Measurements from ENCODE around the gene CNKSR1.
A peak's percentile ranks its signal among the peaks of the same experiment; 100 is the strongest.
"Not testable (repeated sequence)": the region's sequence is repeated elsewhere in the genome, so short reads cannot be mapped to it uniquely, and the experiment has no call there.

CNKSR1 gene

GRCh38 chr1:26220199-26220912 is 43.1 kb downstream of the CNKSR1 start:
- H3K9ac ChIP-seq (ENCODE audit: low read length), result no peak overlapping the region

GRCh38 chr1:26221094-26221493 is 43.8 kb downstream of the CNKSR1 start:
- Histone ChIP-seq H3K4me3 (ENCODE audit: low read length) (no peak overlapping the region), H4K8ac (ENCODE audit: low read depth, low read length) (no peak overlapping the region), H3K79me2 (ENCODE audit: control insufficient read depth, insufficient read depth, low read length) (no peaks in the 10 kb centered on the region), H3K56ac (ENCODE audit: low read length) (no peak overlapping the region), H3K4me1 (ENCODE audit: control insufficient read depth, low read depth, low read length) (no peaks in the 10 kb centered on the region), H3K27ac (ENCODE audit: low read depth, low read length) (no peak overlapping the region), H3K9ac (ENCODE audit: low read length) (no peak overlapping the region), H2AK5ac (ENCODE audit: low read length) (no peak overlapping the region), H3K23ac (ENCODE audit: low read length) (no peak overlapping the region), H3K79me1 (ENCODE audit: low read length) (no peaks in the 10 kb centered on the region), H3K36me3 (ENCODE audit: control insufficient read depth, insufficient read depth, low read length) (no peaks in the 10 kb centered on the region), H2BK5ac (ENCODE audit: low read length) (no peak overlapping the region), H3K4ac (ENCODE audit: low read depth, low read length) (no peak overlapping the region), H4K5ac (ENCODE audit: low read length) (no peak overlapping the region), H3K4me2 (ENCODE audit: low read length) (no peak overlapping the region), H3K18ac (ENCODE audit: low read length) (no peak overlapping the region), H2BK120ac (ENCODE audit: low read depth, low read length) (no peak overlapping the region), H3K27me3 (ENCODE audit: insufficient read depth, low read length, poor library complexity) (no peaks in the 10 kb centered on the region), H2BK15ac (replicated peaks; ENCODE audit: low read depth) (no peak overlapping the region)
- DNase-seq, result no peak
- no CpG with 5 or more reads among the region's 2 CpGs for WGBS (ENCODE audit: extremely low coverage, insufficient coverage, low lambda C conversion rate)

More at GRCh38 chr1:26220199-26220912, 43.1 kb downstream of the CNKSR1 start:
- Histone ChIP-seq H3K23ac (ENCODE audit: low read length) (no peak overlapping the region), H2BK5ac (ENCODE audit: low read length) (no peak overlapping the region), H3K36me3 (ENCODE audit: control insufficient read depth, insufficient read depth, low read length) (no peaks in the 10 kb centered on the region), H2BK120ac (ENCODE audit: low read depth, low read length) (no peak overlapping the region), H4K8ac (ENCODE audit: low read depth, low read length) (no peak overlapping the region), H3K79me1 (ENCODE audit: low read length) (no peaks in the 10 kb centered on the region), H3K27me3 (ENCODE audit: insufficient read depth, low read length, poor library complexity) (no peaks in the 10 kb centered on the region), H3K4me2 (ENCODE audit: low read length) (no peak overlapping the region), H3K56ac (ENCODE audit: low read length) (no peak overlapping the region), H3K4me3 (ENCODE audit: low read length) (no peak overlapping the region), H3K4ac (ENCODE audit: low read depth, low read length) (no peak overlapping the region), H3K18ac (ENCODE audit: low read length) (no peak overlapping the region), H3K4me1 (ENCODE audit: control insufficient read depth, low read depth, low read length) (no peaks in the 10 kb centered on the region), H3K27ac (ENCODE audit: low read depth, low read length) (no peak overlapping the region), H3K79me2 (ENCODE audit: control insufficient read depth, insufficient read depth, low read length) (no peaks in the 10 kb centered on the region), H2AK5ac (ENCODE audit: low read length) (no peak overlapping the region), H2BK15ac (replicated peaks; ENCODE audit: low read depth) (no peak overlapping the region), H4K5ac (ENCODE audit: low read length) (no peak overlapping the region)
- DNase-seq, result no peak
- WGBS (ENCODE audit: extremely low coverage, insufficient coverage, low lambda C conversion rate), result no CpG with 5 or more reads among the region's 27 CpGs

GRCh38 chr1:26224606-26225005 is 47.3 kb downstream of the CNKSR1 start:
- no peaks in the 10 kb centered on the region for H3K36me3 ChIP-seq (ENCODE audit: control insufficient read depth, insufficient read depth, low read length)
- no peak overlapping the region for H3K4me2 ChIP-seq (ENCODE audit: low read length)
- no peak overlapping the region for H2BK120ac ChIP-seq (ENCODE audit: low read depth, low read length)
- DNase-seq, result no peak
- no peak overlapping the region for H3K9ac ChIP-seq (ENCODE audit: low read length)
- H4K5ac ChIP-seq (ENCODE audit: low read length), result no peak overlapping the region
- H3K4ac ChIP-seq (ENCODE audit: low read depth, low read length), result no peak overlapping the region
- no peak overlapping the region for H2BK15ac ChIP-seq (replicated peaks; ENCODE audit: low read depth)
- H3K27ac ChIP-seq (ENCODE audit: low read depth, low read length), result no peak overlapping the region
- no peaks in the 10 kb centered on the region for H3K27me3 ChIP-seq (ENCODE audit: insufficient read depth, low read length, poor library complexity)
- no CpG with 5 or more reads among the region's 7 CpGs for WGBS (ENCODE audit: extremely low coverage, insufficient coverage, low lambda C conversion rate)
- no peak overlapping the region for H3K18ac ChIP-seq (ENCODE audit: low read length)
- H4K8ac ChIP-seq (ENCODE audit: low read depth, low read length), result no peak overlapping the region
- H3K56ac ChIP-seq (ENCODE audit: low read length), result no peak overlapping the region
- H3K79me1 ChIP-seq (ENCODE audit: low read length), result no peaks in the 10 kb centered on the region
- H3K4me3 ChIP-seq (ENCODE audit: low read length), result no peak overlapping the region
- H2BK5ac ChIP-seq (ENCODE audit: low read length), result no peak overlapping the region
- no peaks in the 10 kb centered on the region for H3K4me1 ChIP-seq (ENCODE audit: control insufficient read depth, low read depth, low read length)
- H3K79me2 ChIP-seq (ENCODE audit: control insufficient read depth, insufficient read depth, low read length), result no peaks in the 10 kb centered on the region
- no peak overlapping the region for H2AK5ac ChIP-seq (ENCODE audit: low read length)
- no peak overlapping the region for H3K23ac ChIP-seq (ENCODE audit: low read length)

- Histone ChIP-seq H2AK5ac (ENCODE audit: low read length) (no peak overlapping the region), H2BK120ac (ENCODE audit: low read depth, low read length) (no peak overlapping the region), H2BK5ac (ENCODE audit: low read length) (no peak overlapping the region), H3K56ac (ENCODE audit: low read length) (peak overlapping the region; percentile 85), H3K36me3 (ENCODE audit: control insufficient read depth, insufficient read depth, low read length) (no peaks in the 10 kb centered on the region), H3K4me1 (ENCODE audit: control insufficient read depth, low read depth, low read length) (no peaks in the 10 kb centered on the region), H3K79me1 (ENCODE audit: low read length) (no peaks in the 10 kb centered on the region), H3K9ac (ENCODE audit: low read length) (peak overlapping the region; percentile 70), H3K4ac (ENCODE audit: low read depth, low read length) (no peak overlapping the region), H4K5ac (ENCODE audit: low read length) (no peak overlapping the region), H3K27me3 (ENCODE audit: insufficient read depth, low read length, poor library complexity) (no peaks in the 10 kb centered on the region), H3K79me2 (ENCODE audit: control insufficient read depth, insufficient read depth, low read length) (no peaks in the 10 kb centered on the region), H3K18ac (ENCODE audit: low read length) (no peak overlapping the region), H3K4me3 (ENCODE audit: low read length) (peak overlapping the region; percentile 39), H3K23ac (ENCODE audit: low read length) (peak overlapping the region; percentile 66), H4K8ac (ENCODE audit: low read depth, low read length) (no peak overlapping the region), H2BK15ac (replicated peaks; ENCODE audit: low read depth) (no peak overlapping the region), H3K4me2 (ENCODE audit: low read length) (peak overlapping the region; percentile 80), H3K27ac (ENCODE audit: low read depth, low read length) (no peak overlapping the region)
- no CpG with 5 or more reads among the region's 50 CpGs for WGBS (ENCODE audit: extremely low coverage, insufficient coverage, low lambda C conversion rate)
- peak; percentile 89 for DNase-seq
Measured at GRCh38 chr1:26225033-26225831, 47.9 kb downstream of the CNKSR1 start.

- H3K27me3 ChIP-seq (ENCODE audit: insufficient read depth, low read length, poor library complexity); DNase-seq; H3K4me1 ChIP-seq (ENCODE audit: control insufficient read depth, low read depth, low read length); H3K4me2 ChIP-seq (ENCODE audit: low read length); H2BK5ac ChIP-seq (ENCODE audit: low read length); H2BK15ac ChIP-seq (replicated peaks; ENCODE audit: low read depth); H2AK5ac ChIP-seq (ENCODE audit: low read length); H3K36me3 ChIP-seq (ENCODE audit: control insufficient read depth, insufficient read depth, low read length); H3K27ac ChIP-seq (ENCODE audit: low read depth, low read length); H3K4me3 ChIP-seq (ENCODE audit: low read length); H3K18ac ChIP-seq (ENCODE audit: low read length); H4K8ac ChIP-seq (ENCODE audit: low read depth, low read length); H3K4ac ChIP-seq (ENCODE audit: low read depth, low read length); H3K79me2 ChIP-seq (ENCODE audit: control insufficient read depth, insufficient read depth, low read length); H3K79me1 ChIP-seq (ENCODE audit: low read length); H3K56ac ChIP-seq (ENCODE audit: low read length); H4K5ac ChIP-seq (ENCODE audit: low read length); H3K23ac ChIP-seq (ENCODE audit: low read length); H2BK120ac ChIP-seq (ENCODE audit: low read depth, low read length); H3K9ac ChIP-seq (ENCODE audit: low read length): not testable (repeated sequence)
- WGBS (ENCODE audit: extremely low coverage, insufficient coverage, low lambda C conversion rate), result no CpG with 5 or more reads among the region's 2 CpGs
Measured at GRCh38 chr1:26230682-26231081, 53.4 kb downstream of the CNKSR1 start.
